Subcutaneous abdominal adipose tissue (tissue), 5 donors: Measurements from ENCODE around the gene VTI1A.

Experiments used
- H3K27ac ChIP-seq: one replicate; pipeline ENCODE4 v1.7.0; 2013; ENCODE audit warnings: low read depth, mild to moderate bottlenecking, inconsistent platforms, low read length, moderate library complexity
- H3K27me3 ChIP-seq, 5 donors: one replicate each; pipeline ENCODE4 v1.7.0; 2013; ENCODE audit warnings: low read length in 5 of 5, inconsistent platforms in 1 of 5; ENCODE audit not compliant: control insufficient read depth in 5 of 5, insufficient read depth in 4 of 5
- H3K36me3 ChIP-seq, 5 donors: one replicate each; pipeline ENCODE4 v1.7.0; 2013; ENCODE audit warnings: low read length in 5 of 5; ENCODE audit not compliant: control insufficient read depth in 5 of 5, insufficient read depth in 5 of 5
- H3K4me1 ChIP-seq, 5 donors: one replicate each; pipeline ENCODE4 v1.7.0; 2013; ENCODE audit warnings: low read length in 5 of 5, mild to moderate bottlenecking in 3 of 5, moderate library complexity in 1 of 5; ENCODE audit not compliant: control insufficient read depth in 5 of 5, insufficient read depth in 5 of 5
- H3K4me3 ChIP-seq, 5 donors: one replicate each; pipeline ENCODE4 v1.7.0; 2013; ENCODE audit warnings: low read length in 5 of 5, low read depth in 1 of 5
- H3K9ac ChIP-seq, 5 donors: one replicate each; pipeline ENCODE4 v1.7.0; 2013; ENCODE audit warnings: low read length in 5 of 5, mild to moderate bottlenecking in 4 of 5, moderate library complexity in 3 of 5
- H3K9me3 ChIP-seq, 5 donors: one replicate each; pipeline ENCODE4 v1.7.0; 2013; ENCODE audit warnings: low read length in 5 of 5; ENCODE audit not compliant: control insufficient read depth in 5 of 5
- donor health status: healthy.
- donor health status: healthy.
- donor health status: healthy.
- donor health status: healthy.
- donor health status: healthy.

The VTI1A gene

GRCh38 chr10:112677689-112678088 is 230.7 kb downstream of the VTI1A start:
- Histone ChIP-seq H3K4me1 (no peaks in the 10 kb centered on the region), H3K27me3 (no peaks in the 10 kb centered on the region), H3K36me3 (peaks cover 0 to 9% (median 0%) of the 10 kb centered on the region in 5 donors), H3K9ac (no peak overlapping the region), H3K27ac (no peak overlapping the region), H3K4me3 (no peak overlapping the region), H3K9me3 (no peaks in the 10 kb centered on the region)

GRCh38 chr10:112678581-112678980 is 231.6 kb downstream of the VTI1A start:
- H3K9me3 ChIP-seq = no peaks in the 10 kb centered on the region
- no peaks in the 10 kb centered on the region for H3K4me1 ChIP-seq
- H3K9ac ChIP-seq = no peak overlapping the region
- peaks cover 0 to 9% (median 0%) of the 10 kb centered on the region in 5 donors for H3K36me3 ChIP-seq
- H3K27me3 ChIP-seq = no peaks in the 10 kb centered on the region
- H3K27ac ChIP-seq = no peak overlapping the region
- H3K4me3 ChIP-seq = no peak overlapping the region

GRCh38 chr10:112678987-112679386 is 232.0 kb downstream of the VTI1A start:
- no peaks in the 10 kb centered on the region for H3K9me3 ChIP-seq
- no peaks in the 10 kb centered on the region for H3K27me3 ChIP-seq
- peaks cover 0 to 9% (median 0%) of the 10 kb centered on the region in 5 donors for H3K36me3 ChIP-seq
- no peak overlapping the region for H3K4me3 ChIP-seq
- H3K9ac ChIP-seq = no peak overlapping the region
- H3K27ac ChIP-seq = no peak overlapping the region
- no peaks in the 10 kb centered on the region for H3K4me1 ChIP-seq

GRCh38 chr10:112679392-112679791 is 232.4 kb downstream of the VTI1A start:
- Histone ChIP-seq H3K27ac (no peak overlapping the region), H3K36me3 (peaks cover 0 to 9% (median 0%) of the 10 kb centered on the region in 5 donors), H3K9me3 (no peaks in the 10 kb centered on the region), H3K27me3 (no peaks in the 10 kb centered on the region), H3K9ac (no peak overlapping the region), H3K4me3 (no peak overlapping the region), H3K4me1 (no peaks in the 10 kb centered on the region)

- Histone ChIP-seq H3K4me3 (no peak overlapping the region), H3K4me1 (no peaks in the 10 kb centered on the region), H3K36me3 (peaks cover 0 to 5% (median 0%) of the 10 kb centered on the region in 5 donors), H3K27ac (no peak overlapping the region), H3K27me3 (no peaks in the 10 kb centered on the region), H3K9ac (no peak overlapping the region), H3K9me3 (no peaks in the 10 kb centered on the region)
These were observed 233.6 kb downstream of the VTI1A start for GRCh38 chr10:112680586-112680985.

- no peak overlapping the region for H3K27ac ChIP-seq
- H3K36me3 ChIP-seq = no peaks in the 10 kb centered on the region
- no peaks in the 10 kb centered on the region for H3K27me3 ChIP-seq
- H3K9ac ChIP-seq = no peak overlapping the region
- no peaks in the 10 kb centered on the region for H3K4me1 ChIP-seq
- H3K9me3 ChIP-seq = no peaks in the 10 kb centered on the region
- H3K4me3 ChIP-seq = no peak overlapping the region
These were observed 240.6 kb downstream of the VTI1A start for GRCh38 chr10:112687647-112688046.

- H3K27ac ChIP-seq = no peak overlapping the region
- no peaks in the 10 kb centered on the region for H3K27me3 ChIP-seq
- no peak overlapping the region for H3K9ac ChIP-seq
- no peaks in the 10 kb centered on the region for H3K4me1 ChIP-seq
- H3K4me3 ChIP-seq = no peak overlapping the region
- H3K36me3 ChIP-seq = no peaks in the 10 kb centered on the region
- no peaks in the 10 kb centered on the region for H3K9me3 ChIP-seq
These were observed 242.5 kb downstream of the VTI1A start for GRCh38 chr10:112689327-112690072.

- Histone ChIP-seq H3K4me3 (no peak overlapping the region), H3K9ac (no peak overlapping the region), H3K9me3 (no peaks in the 10 kb centered on the region), H3K27me3 (no peaks in the 10 kb centered on the region), H3K4me1 (no peaks in the 10 kb centered on the region), H3K36me3 (no peaks in the 10 kb centered on the region), H3K27ac (no peak overlapping the region)
These were observed 248.5 kb downstream of the VTI1A start for GRCh38 chr10:112695539-112695938.

GRCh38 chr10:112696592-112696991 is 249.6 kb downstream of the VTI1A start:
- Histone ChIP-seq H3K9me3 (no peaks in the 10 kb centered on the region), H3K4me3 (no peak overlapping the region), H3K27ac (no peak overlapping the region), H3K4me1 (peaks cover 0 to 7% (median 5%) of the 10 kb centered on the region in 5 donors), H3K36me3 (no peaks in the 10 kb centered on the region), H3K27me3 (no peaks in the 10 kb centered on the region), H3K9ac (no peak overlapping the region)

- H3K4me1 ChIP-seq = peaks cover 2 to 12% (median 11%) of the 10 kb centered on the region in 5 donors
- H3K36me3 ChIP-seq = no peaks in the 10 kb centered on the region
- H3K27ac ChIP-seq = no peak overlapping the region
- no peak overlapping the region for H3K9ac ChIP-seq
- no peaks in the 10 kb centered on the region for H3K9me3 ChIP-seq
- H3K4me3 ChIP-seq = no peak overlapping the region
- H3K27me3 ChIP-seq = no peaks in the 10 kb centered on the region
These were observed 251.3 kb downstream of the VTI1A start for GRCh38 chr10:112698133-112698817.
